ENCODE measurements around the gene TEKT1. TPM values are rescaled to one million over a fixed set of nuclear protein-coding genes. Genes with fewer than 3 reads are reported as not detected.

The TEKT1 gene
- total and polyA plus RNA-seq, 9 of the 15 experiments (the other 6 are each of a cell fraction or from before 2014, with no cell fraction given): 0.06 TPM; not detected in 8

GRCh38 chr17:6857336-6857735 lies 25.8 kb upstream of the TEKT1 start (continued):
- TF ChIP-seq TRIM25 (IDR thresholded peaks at IDR 0.05; ENCODE audit: borderline replicate concordance) (no peak), ZNF518B (CRISPR knock-in tag; IDR thresholded peaks at IDR 0.05) (no peak), ZNF41 (CRISPR knock-in tag; conservative IDR thresholded peaks at IDR 0.05) (no peak), ZKSCAN3 (CRISPR knock-in tag; IDR thresholded peaks at IDR 0.05) (no peak)

DNA sequence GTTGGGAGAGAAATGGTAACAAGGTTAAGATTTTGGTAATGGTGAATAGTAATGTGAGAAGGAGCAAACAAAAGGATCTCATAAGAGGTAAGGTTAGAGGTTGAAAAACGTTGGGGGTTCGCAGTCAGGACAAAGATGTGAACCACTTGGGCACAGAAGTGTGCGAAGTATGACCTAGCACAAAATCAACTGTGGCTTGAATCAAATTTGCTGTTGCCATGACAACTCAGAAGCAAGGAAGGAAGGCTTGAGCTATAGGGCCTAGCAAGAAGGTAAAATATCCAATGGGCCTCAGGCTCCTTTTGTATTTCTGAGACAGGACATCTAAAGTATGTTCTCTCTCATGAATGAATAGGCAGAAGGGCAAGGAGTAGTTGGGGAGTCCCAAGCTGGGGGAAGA lies 24.5 kb upstream of the TEKT1 start:
- ATAC-seq (no peak), FAIRE-seq (no peak), DNase-seq (ENCODE audit: extremely low read depth in 1 of 4, low spot score in 3 of 4) (no peak)
- Histone ChIP-seq H4K20me1 (replicated peaks; ENCODE audit: control insufficient read depth, insufficient read depth, low read length) (no peaks in the 10 kb centered on the region), H3K9ac (ENCODE audit: insufficient read depth in 1 of 2, low read depth in 2 of 2, low read length in 2 of 2) (no peak overlapping the region), H3K4me3 (no peak overlapping the region), H3K9me3 (replicated peaks; ENCODE audit: control insufficient read depth, insufficient read depth, low read depth, low read length) (no peaks in the 10 kb centered on the region), H3K27ac (ENCODE audit: extremely low read depth, low read depth, low read length) (no peak overlapping the region), H3K4me1 (replicated peaks in 1 of 2; ENCODE audit: control insufficient read depth in 2 of 2, insufficient read depth in 2 of 2, low read length in 2 of 2) (no peaks in the 10 kb centered on the region), H3K27me3 (ENCODE audit: control insufficient read depth in 2 of 2, insufficient read depth in 2 of 2, low read length in 2 of 2) (no peaks in the 10 kb centered on the region), H3K9me1 (ENCODE audit: control insufficient read depth, insufficient read depth, low read length) (no peaks in the 10 kb centered on the region), H3K79me2 (ENCODE audit: control insufficient read depth, insufficient read depth, low read length) (no peaks in the 10 kb centered on the region), H2AFZ (ENCODE audit: low read depth, low read length) (no peak overlapping the region; the same call in 1 of the 2 replicates), H3K36me3 (ENCODE audit: control insufficient read depth, insufficient read depth, low read length) (no peaks in the 10 kb centered on the region), H3K4me2 (ENCODE audit: insufficient read depth, low read length) (no peak overlapping the region)
- in situ Hi-C loops (cut with MboI): no loop called here
- 19% methylated on average over 3 of the region's 3 CpGs for WGBS (ENCODE audit: insufficient coverage, low coverage, missing lambda C conversion rate)
- ChIA-PET CTCF (ENCODE audit: low intra/inter-chr PET ratio) (no interaction called here), POLR2A (no interaction called here)
- no TSS peak for BruUV-seq (replicated peaks)
- TF ChIP-seq RFX1 (IDR thresholded peaks at IDR 0.05): peak; percentile 79
- TF ChIP-seq, protein P1, sequence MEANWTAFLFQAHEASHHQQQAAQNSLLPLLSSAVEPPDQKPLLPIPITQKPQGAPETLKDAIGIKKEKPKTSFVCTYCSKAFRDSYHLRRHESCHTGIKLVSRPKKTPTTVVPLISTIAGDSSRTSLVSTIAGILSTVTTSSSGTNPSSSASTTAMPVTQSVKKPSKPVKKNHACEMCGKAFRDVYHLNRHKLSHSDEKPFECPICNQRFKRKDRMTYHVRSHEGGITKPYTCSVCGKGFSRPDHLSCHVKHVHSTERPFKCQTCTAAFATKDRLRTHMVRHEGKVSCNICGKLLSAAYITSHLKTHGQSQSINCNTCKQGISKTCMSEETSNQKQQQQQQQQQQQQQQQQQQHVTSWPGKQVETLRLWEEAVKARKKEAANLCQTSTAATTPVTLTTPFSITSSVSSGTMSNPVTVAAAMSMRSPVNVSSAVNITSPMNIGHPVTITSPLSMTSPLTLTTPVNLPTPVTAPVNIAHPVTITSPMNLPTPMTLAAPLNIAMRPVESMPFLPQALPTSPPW (CRISPR knock-in tag; IDR thresholded peaks at IDR 0.05): no peak
- intact Hi-C loops (cut with micrococcal nuclease): no loop called here
